ENCODE results near the gene HDAC9.
A peak's percentile ranks its signal among the peaks of the same experiment; 100 is the strongest.

Gene HDAC9

GRCh38 chr7:18653381-18654155, 158.0 kb downstream of the HDAC9 start:
- DNase-seq (ENCODE audit: low spot score) (no peak), FAIRE-seq (no peak)

- FAIRE-seq: no peak
Observed at GRCh38 chr7:18654709-18655108, 159.2 kb downstream of the HDAC9 start.

GRCh38 chr7:18655506-18655905, 160.0 kb downstream of the HDAC9 start:
- no peak for FAIRE-seq
- DNase-seq (ENCODE audit: low spot score): no peak

More at GRCh38 chr7:18654709-18655108, 159.2 kb downstream of the HDAC9 start:
- no peak for DNase-seq (ENCODE audit: low spot score)

GRCh38 chr7:18655912-18656311, 160.4 kb downstream of the HDAC9 start:
- no peak for FAIRE-seq
- DNase-seq (ENCODE audit: low spot score): no peak

- DNase-seq (ENCODE audit: low spot score) (no peak), FAIRE-seq (no peak)
Observed at GRCh38 chr7:18656362-18656761, 160.8 kb downstream of the HDAC9 start.

- no peak for DNase-seq (ENCODE audit: low spot score)
- FAIRE-seq: no peak
Observed at GRCh38 chr7:18659746-18660145, 164.2 kb downstream of the HDAC9 start.

- DNase-seq (ENCODE audit: low spot score) (no peak), FAIRE-seq (no peak)
Observed at GRCh38 chr7:18663321-18663720, 167.8 kb downstream of the HDAC9 start.

GRCh38 chr7:18666107-18666728, 170.7 kb downstream of the HDAC9 start:
- FAIRE-seq: no peak
- peak; percentile 58 for DNase-seq (ENCODE audit: low spot score)

GRCh38 chr7:18667466-18667865, 171.9 kb downstream of the HDAC9 start:
- peak; percentile 83 for FAIRE-seq
- peak; percentile 70 for DNase-seq (ENCODE audit: low spot score)

- no peak for FAIRE-seq
- DNase-seq (ENCODE audit: low spot score): no peak
Observed at GRCh38 chr7:18671176-18671575, 175.6 kb downstream of the HDAC9 start.

- FAIRE-seq: no peak
- DNase-seq (ENCODE audit: low spot score): no peak
Observed at GRCh38 chr7:18675579-18675978, 180.0 kb downstream of the HDAC9 start.

- FAIRE-seq (no peak), DNase-seq (ENCODE audit: low spot score) (no peak)
Observed at GRCh38 chr7:18679261-18679660, 183.7 kb downstream of the HDAC9 start.

- FAIRE-seq: no peak
- no peak for DNase-seq (ENCODE audit: low spot score)
Observed at GRCh38 chr7:18680576-18680975, 185.0 kb downstream of the HDAC9 start.

GRCh38 chr7:18684916-18685315, 189.4 kb downstream of the HDAC9 start:
- no peak for DNase-seq (ENCODE audit: low spot score)
- no peak for FAIRE-seq

- DNase-seq (ENCODE audit: low spot score) (no peak), FAIRE-seq (peak; percentile 30)
Observed at GRCh38 chr7:18685971-18686370, 190.4 kb downstream of the HDAC9 start.

- no peak for FAIRE-seq
- no peak for DNase-seq (ENCODE audit: low spot score)
Observed at GRCh38 chr7:18689551-18689950, 194.0 kb downstream of the HDAC9 start.

GRCh38 chr7:18693406-18693805, 197.9 kb downstream of the HDAC9 start:
- FAIRE-seq (peak; percentile 10), DNase-seq (ENCODE audit: low spot score) (peak; percentile 33)

GRCh38 chr7:18693816-18694215, 198.3 kb downstream of the HDAC9 start:
- DNase-seq (ENCODE audit: low spot score) (no peak), FAIRE-seq (no peak)

- DNase-seq (ENCODE audit: low spot score) (no peak), FAIRE-seq (no peak)
Observed at GRCh38 chr7:18694484-18694883, 198.9 kb downstream of the HDAC9 start.

- DNase-seq (ENCODE audit: low spot score) (no peak), FAIRE-seq (no peak)
Observed at GRCh38 chr7:18694911-18695310, 199.4 kb downstream of the HDAC9 start.

GRCh38 chr7:18698258-18698734, 202.7 kb downstream of the HDAC9 start:
- FAIRE-seq: no peak

GRCh38 chr7:18700147-18700546, 204.6 kb downstream of the HDAC9 start:
- DNase-seq (ENCODE audit: low spot score) (no peak), FAIRE-seq (no peak)

More at GRCh38 chr7:18698258-18698734, 202.7 kb downstream of the HDAC9 start:
- DNase-seq (ENCODE audit: low spot score): no peak
